HepG2 (cell line): Measurements from ENCODE around the gene TK1. TPM values are rescaled to one million over a fixed set of nuclear protein-coding genes. Genes with fewer than 3 reads are reported as not detected.
A peak's percentile ranks its signal among the peaks of the same experiment; 100 is the strongest.

Source experiments
- DZIP1 ChIP-seq: sonication (generic); formaldehyde crosslinking; IDR thresholded peaks from 2 replicates; pipeline ENCODE4 v1.5.0; 2020; ENCODE audit warnings: mild to moderate bottlenecking, missing genetic modification reagents
- FLYWCH1 ChIP-seq: sonication (generic); formaldehyde crosslinking; IDR thresholded peaks from 2 replicates; pipeline ENCODE4 v1.8.1; 2023; ENCODE audit warnings: mild to moderate bottlenecking, missing genetic modification reagents
- FOXC1 ChIP-seq: sonication (generic); formaldehyde crosslinking; IDR thresholded peaks from 2 replicates; pipeline ENCODE4 v1.8.0; 2022; ENCODE audit warnings: mild to moderate bottlenecking, missing genetic modification reagents, borderline replicate concordance
- HDAC6 ChIP-seq: fragments of 200-600 bp; sonication (generic); IDR thresholded peaks from 2 replicates; pipeline ENCODE4 v1.7.0; 2017; ENCODE audit warnings: mild to moderate bottlenecking, antibody characterized with exemption, low read length, low read depth
- HOXA7 ChIP-seq: sonication (generic); formaldehyde crosslinking; IDR thresholded peaks from 2 replicates; pipeline ENCODE4 v1.8.1; 2022; ENCODE audit warnings: mild to moderate bottlenecking, missing genetic modification reagents, moderate library complexity
- MAFF ChIP-seq: IDR thresholded peaks from 2 replicates; pipeline ENCODE4 v1.6.1; 2011; ENCODE audit warnings: low read depth, low read length, improper control_type of control experiment
- MEF2D ChIP-seq: sonication (generic); formaldehyde crosslinking; IDR thresholded peaks from 2 replicates; pipeline ENCODE4 v1.5.1; 2020; ENCODE audit warnings: mild to moderate bottlenecking, missing genetic modification reagents
- MTA3 ChIP-seq: sonication (generic); formaldehyde crosslinking; IDR thresholded peaks from 2 replicates; pipeline ENCODE4 v1.4.0; 2020; ENCODE audit warnings: missing genetic modification reagents
- NCOA2 ChIP-seq: sonication (generic); formaldehyde crosslinking; IDR thresholded peaks from 2 replicates; pipeline ENCODE4 v1.8.0; 2022; ENCODE audit warnings: inconsistent platforms
- SP140L ChIP-seq: sonication (generic); formaldehyde crosslinking; IDR thresholded peaks from 2 replicates; pipeline ENCODE4 v1.4.0; 2020; ENCODE audit warnings: missing genetic modification reagents, borderline replicate concordance
- THYN1 ChIP-seq: sonication (generic); formaldehyde crosslinking; IDR thresholded peaks from 2 replicates; pipeline ENCODE4 v1.8.1; 2023; ENCODE audit warnings: low read depth, mild to moderate bottlenecking, moderate library complexity, missing genetic modification reagents, borderline replicate concordance
- TIGD3 ChIP-seq: sonication (generic); formaldehyde crosslinking; IDR thresholded peaks from 2 replicates; pipeline ENCODE4 v1.5.1; 2020; ENCODE audit warnings: mild to moderate bottlenecking, missing genetic modification reagents, borderline replicate concordance
- ZNF280D ChIP-seq: sonication (generic); formaldehyde crosslinking; IDR thresholded peaks from 2 replicates; pipeline ENCODE4 v1.5.1; 2020; ENCODE audit warnings: mild to moderate bottlenecking, missing genetic modification reagents
- ZNF501 ChIP-seq: sonication (generic); formaldehyde crosslinking; IDR thresholded peaks from 2 replicates; pipeline ENCODE4 v1.5.1; 2020; ENCODE audit warnings: mild to moderate bottlenecking, moderate library complexity, missing genetic modification reagents
- ZNF619 ChIP-seq: sonication (generic); formaldehyde crosslinking; IDR thresholded peaks from 2 replicates; pipeline ENCODE4 v1.4.0; 2020; ENCODE audit warnings: mild to moderate bottlenecking, missing genetic modification reagents
- ZNF839 ChIP-seq: sonication (generic); formaldehyde crosslinking; IDR thresholded peaks from 2 replicates; pipeline ENCODE4 v1.4.0; 2020; ENCODE audit warnings: missing genetic modification reagents, mild to moderate bottlenecking, borderline replicate concordance
- polyA plus RNA-seq, 8 experiments: library from polyadenylated mRNA; depleted of rRNA in 3 of 8; stranded (reverse) in 7 of 8; unstranded in 1 of 8; fragments of >200 nt; fragmentation: Illumina TruSeq in 4 of 8; extraction: Trizol in 4 of 8; gene quantifications; 2 replicates each; pipeline versions ENCODE4 v1.2.1 to v1.2.3, GENCODE V29; 2011 to 2016; ENCODE audit warnings: low read depth in 4 of 8, missing spikeins in 1 of 8, mixed read lengths in 1 of 8; ENCODE audit not compliant: insufficient read depth in 1 of 8
- total RNA-seq, 5 experiments: library from RNA; depleted of rRNA; stranded (reverse); fragments of >200 nt; fragmentation: Illumina TruSeq; extraction: Trizol; gene quantifications; 2 replicates each; pipeline ENCODE4 v1.2.3, GENCODE V29; 2016; ENCODE audit warnings: low read depth in 1 of 5
- TF ChIP-seq, protein P1 (sequence below): sonication (generic); formaldehyde crosslinking; IDR thresholded peaks from 2 replicates; pipeline ENCODE4 v1.8.0; 2022; ENCODE audit warnings: missing genetic modification reagents, mild to moderate bottlenecking, borderline replicate concordance
- TF ChIP-seq, protein P2 (sequence below): IDR thresholded peaks from 2 replicates; pipeline ENCODE4 v1.6.1; 2016; ENCODE audit warnings: mild to moderate bottlenecking, missing biosample characterization, missing genetic modification reagents
- TF ChIP-seq, protein P3 (sequence below), 2 experiments: fragments of 450-650 bp in 1 of 2; sonication (generic) in 1 of 2; formaldehyde crosslinking; IDR thresholded peaks; 2 replicates each; pipeline versions ENCODE4 v1.5.0 to v1.8.0; 2020 to 2022; ENCODE audit warnings: mild to moderate bottlenecking in 1 of 2, missing genetic modification reagents in 1 of 2

Gene TK1
- total and polyA plus RNA-seq, 2 of the 13 experiments (the other 11 are each of a cell fraction or from before 2014, with no cell fraction given), result 45.0 to 96.0 TPM

- peak; percentile 17; the same call in 1 of the 2 replicates for TF ChIP-seq FOXC1 (CRISPR knock-in tag)
- TF ChIP-seq SP140L, result no peak
- TF ChIP-seq HDAC6, result no peak
- TF ChIP-seq MAFF, result no peak
- TF ChIP-seq TIGD3 (CRISPR knock-in tag), result no peak
- TF ChIP-seq, protein P1, sequence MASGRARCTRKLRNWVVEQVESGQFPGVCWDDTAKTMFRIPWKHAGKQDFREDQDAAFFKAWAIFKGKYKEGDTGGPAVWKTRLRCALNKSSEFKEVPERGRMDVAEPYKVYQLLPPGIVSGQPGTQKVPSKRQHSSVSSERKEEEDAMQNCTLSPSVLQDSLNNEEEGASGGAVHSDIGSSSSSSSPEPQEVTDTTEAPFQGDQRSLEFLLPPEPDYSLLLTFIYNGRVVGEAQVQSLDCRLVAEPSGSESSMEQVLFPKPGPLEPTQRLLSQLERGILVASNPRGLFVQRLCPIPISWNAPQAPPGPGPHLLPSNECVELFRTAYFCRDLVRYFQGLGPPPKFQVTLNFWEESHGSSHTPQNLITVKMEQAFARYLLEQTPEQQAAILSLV (CRISPR knock-in tag), result peak; percentile 56; the same call in 1 of the 2 replicates
- TF ChIP-seq, protein P2, sequence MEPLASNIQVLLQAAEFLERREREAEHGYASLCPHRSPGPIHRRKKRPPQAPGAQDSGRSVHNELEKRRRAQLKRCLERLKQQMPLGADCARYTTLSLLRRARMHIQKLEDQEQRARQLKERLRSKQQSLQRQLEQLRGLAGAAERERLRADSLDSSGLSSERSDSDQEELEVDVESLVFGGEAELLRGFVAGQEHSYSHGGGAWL, result 0 out of 2 replicates have a peak, but pooled peaks have one; percentile 31
- TF ChIP-seq MEF2D (CRISPR knock-in tag), result no peak
- TF ChIP-seq MTA3, result no peak
- TF ChIP-seq ZNF280D (CRISPR knock-in tag), result no peak
- TF ChIP-seq NCOA2 (CRISPR knock-in tag), result 0 out of 2 replicates have a peak, but pooled peaks have one; percentile 42
- TF ChIP-seq, protein P3, sequence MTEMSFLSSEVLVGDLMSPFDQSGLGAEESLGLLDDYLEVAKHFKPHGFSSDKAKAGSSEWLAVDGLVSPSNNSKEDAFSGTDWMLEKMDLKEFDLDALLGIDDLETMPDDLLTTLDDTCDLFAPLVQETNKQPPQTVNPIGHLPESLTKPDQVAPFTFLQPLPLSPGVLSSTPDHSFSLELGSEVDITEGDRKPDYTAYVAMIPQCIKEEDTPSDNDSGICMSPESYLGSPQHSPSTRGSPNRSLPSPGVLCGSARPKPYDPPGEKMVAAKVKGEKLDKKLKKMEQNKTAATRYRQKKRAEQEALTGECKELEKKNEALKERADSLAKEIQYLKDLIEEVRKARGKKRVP (CRISPR knock-in tag; IDR thresholded peaks at IDR 0.05), result no peak
- no peak for TF ChIP-seq ZNF619
- no peak for TF ChIP-seq THYN1
- TF ChIP-seq FLYWCH1, result no peak
- TF ChIP-seq HOXA7 (CRISPR knock-in tag), result no peak
- TF ChIP-seq DZIP1, result no peak
- no peak; the same call in 1 of the 2 replicates for TF ChIP-seq ZNF501 (CRISPR knock-in tag)
- TF ChIP-seq ZNF839 (CRISPR knock-in tag), result 0 out of 2 replicates have a peak, but pooled peaks have one; percentile 29
Observed at GRCh38 chr17:78130437-78131101, 56.3 kb downstream of the TK1 start, which contains the start of gene TMC8 (continued).
